Large intestine (tissue), 3 donors: ENCODE data around the gene NR2F2. TPM values are rescaled to one million over a fixed set of nuclear protein-coding genes. Genes with fewer than 3 reads are reported as not detected.
A peak's percentile ranks its signal among the peaks of the same experiment; 100 is the strongest.

Source experiments
- DNase-seq, 2 donors: peaks; one replicate each; pipeline versions ENCODE4 v3.0.0 to v3.0.0-alpha.2; 2013
- H3K27ac ChIP-seq: one replicate; pipeline ENCODE4 v1.5.1; 2013; ENCODE audit warnings: low read length
- H3K27me3 ChIP-seq: 2 replicates; pipeline ENCODE4 v1.6.1; 2013; ENCODE audit warnings: low read length; ENCODE audit not compliant: control insufficient read depth, insufficient read depth
- H3K36me3 ChIP-seq: 2 replicates; pipeline ENCODE4 v1.6.1; 2013; ENCODE audit warnings: low read length; ENCODE audit not compliant: control insufficient read depth, insufficient read depth
- H3K4me1 ChIP-seq: one replicate; pipeline ENCODE4 v1.6.1; 2013; ENCODE audit warnings: low read length; ENCODE audit not compliant: control insufficient read depth, insufficient read depth
- H3K4me3 ChIP-seq: one replicate; pipeline ENCODE4 v1.5.1; 2013; ENCODE audit warnings: low read length
- H3K9me3 ChIP-seq: one replicate; pipeline ENCODE4 v1.6.1; 2013; ENCODE audit warnings: mild to moderate bottlenecking, low read depth, low read length, moderate library complexity; ENCODE audit not compliant: control insufficient read depth
- WGBS: methylation state at CpG from one replicate; pipeline ENCODE4 v1.1.5; 2013; ENCODE audit warnings: low lambda C conversion rate; ENCODE audit not compliant: insufficient coverage; 5-methylcytosine and 5-hydroxymethylcytosine counted together
- polyA plus RNA-seq: library from polyadenylated mRNA; unstranded; fragments of 120-200 nt; gene quantifications from one replicate; pipeline ENCODE4 v1.2.1, GENCODE V29; 2013

Gene NR2F2
- polyA plus RNA-seq, 1 donor, result 27.7 TPM

DNA sequence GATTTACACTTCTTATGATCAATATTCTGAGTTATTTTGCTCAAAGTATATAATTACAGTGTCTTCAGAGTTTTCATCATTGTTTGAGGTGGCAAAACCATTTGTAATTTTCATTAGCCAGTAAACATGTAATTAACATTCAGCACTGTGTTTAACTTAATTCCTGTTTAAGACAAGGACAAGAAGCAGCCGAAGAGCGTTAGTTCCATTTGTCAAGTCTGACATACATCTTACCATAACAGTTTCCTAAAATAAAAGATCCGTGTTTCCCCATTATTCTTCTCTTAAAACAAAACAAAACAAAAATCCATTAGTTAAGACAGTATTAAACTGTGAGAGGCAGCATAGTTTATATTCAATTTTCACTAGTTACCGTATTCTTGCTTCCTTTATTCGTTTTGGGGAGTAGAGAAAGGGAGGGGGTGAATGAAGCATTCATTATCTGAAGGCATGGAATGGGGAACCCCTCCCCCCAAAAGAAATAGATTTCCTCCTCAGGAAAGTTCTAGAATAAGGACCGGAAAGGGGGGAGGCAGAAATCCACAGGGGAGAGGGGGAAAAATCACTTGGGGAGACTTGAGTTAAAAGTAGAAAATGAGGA is 5.5 kb upstream of the NR2F2 start:
- Histone ChIP-seq H3K4me3 (no peak overlapping the region), H3K9me3 (peaks cover 7% of the 10 kb centered on the region), H3K36me3 (no peaks in the 10 kb centered on the region), H3K4me1 (peaks cover 6% of the 10 kb centered on the region), H3K27ac (no peak overlapping the region), H3K27me3 (peaks cover 71% of the 10 kb centered on the region)
- no peak for DNase-seq
- 100% methylated on average over 1 of the region's 6 CpGs for WGBS

DNA sequence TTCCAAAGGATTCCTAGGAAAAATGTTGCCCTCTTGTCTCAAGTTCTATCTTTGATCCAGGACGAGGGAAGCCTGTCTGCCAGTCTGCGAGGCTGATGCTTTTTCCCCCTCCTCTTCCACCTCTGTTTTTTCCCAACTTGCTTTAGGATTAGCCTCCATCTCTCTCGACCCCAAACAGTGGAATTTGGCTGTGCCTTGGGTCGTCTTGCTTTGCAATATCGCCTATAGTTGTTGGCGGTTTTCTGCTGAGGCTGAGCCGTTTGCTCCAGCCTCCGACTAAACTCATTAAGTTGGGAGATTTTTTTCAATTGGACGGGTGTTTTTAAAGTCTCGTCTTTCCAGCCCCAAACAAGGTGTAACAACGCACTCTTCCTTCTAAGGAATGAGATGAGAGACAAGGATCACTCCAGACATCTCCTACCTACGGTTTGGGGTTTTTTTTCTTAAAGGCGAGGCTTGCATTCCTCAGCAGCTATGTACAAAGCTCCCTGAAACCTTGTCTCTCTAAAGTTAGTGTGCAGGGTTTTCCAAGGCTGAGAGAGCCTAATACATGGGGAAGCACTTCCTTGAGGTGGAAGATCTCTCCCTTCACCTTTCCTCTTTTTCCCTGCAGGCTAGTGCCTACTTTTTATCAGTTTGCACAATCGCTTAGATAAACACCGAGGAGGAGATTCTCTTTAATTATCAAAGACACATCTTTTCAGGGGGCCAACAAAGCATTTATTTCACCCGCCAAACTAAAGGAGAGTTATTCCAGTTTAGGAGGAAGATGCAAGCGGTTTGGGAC is 4.8 kb upstream of the NR2F2 start:
- Histone ChIP-seq H3K36me3 (no peaks in the 10 kb centered on the region), H3K4me1 (peaks cover 6% of the 10 kb centered on the region), H3K27ac (peak overlapping the region; percentile 43), H3K27me3 (peaks cover 65% of the 10 kb centered on the region), H3K4me3 (peak overlapping the region; percentile 63), H3K9me3 (peaks cover 7% of the 10 kb centered on the region)
- WGBS, result 7% methylated on average over 5 of the region's 17 CpGs
- peak in 1 of 2 donors; percentile 31 for DNase-seq

DNA sequence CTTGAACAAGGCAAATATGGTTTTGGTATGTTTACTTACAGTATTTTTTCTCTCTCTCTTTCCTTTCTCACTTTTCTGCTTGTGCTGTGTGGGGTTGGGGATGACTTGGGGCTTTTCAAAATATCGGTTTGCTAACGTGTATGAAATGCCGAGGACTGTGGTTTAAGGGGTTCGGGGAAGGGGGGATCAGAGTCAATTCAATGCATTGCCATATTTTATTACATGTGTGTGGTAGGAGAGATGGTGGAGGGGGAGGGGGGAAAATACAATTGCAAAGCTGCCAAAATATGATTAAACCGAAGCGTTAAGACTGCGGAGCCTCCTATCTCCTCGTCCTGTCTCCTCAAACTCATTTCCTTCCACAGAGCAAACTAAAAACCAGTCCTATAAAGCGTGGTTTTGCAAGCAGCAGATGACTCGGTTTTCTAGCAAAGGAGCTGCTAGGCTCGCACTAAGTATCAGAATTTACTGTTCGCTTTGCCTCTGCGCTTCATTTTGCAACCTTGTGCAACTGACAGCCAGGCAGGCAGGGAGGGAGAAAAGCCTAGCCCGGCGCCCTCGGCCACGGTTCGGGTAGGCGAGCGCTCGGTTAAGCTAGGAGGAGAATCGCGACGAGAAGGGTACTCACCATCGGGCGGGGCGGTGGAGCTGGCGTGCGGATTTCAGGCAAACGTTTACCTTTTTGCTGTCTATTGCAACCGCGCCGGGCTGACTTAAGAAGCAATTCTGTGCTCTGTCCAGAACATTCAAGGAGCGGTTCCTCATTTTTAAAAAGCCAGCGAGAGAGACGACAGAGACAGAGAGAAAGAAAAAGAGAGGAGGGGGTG is 4.0 kb upstream of the NR2F2 start:
- 0% methylated on average over 2 of the region's 36 CpGs for WGBS
- Histone ChIP-seq H3K4me3 (peak overlapping the region; percentile 63), H3K27me3 (peaks cover 57% of the 10 kb centered on the region), H3K36me3 (no peaks in the 10 kb centered on the region), H3K4me1 (peaks cover 3% of the 10 kb centered on the region), H3K9me3 (peaks cover 7% of the 10 kb centered on the region), H3K27ac (peak overlapping the region; percentile 43)
- DNase-seq, result peak in 1 of 2 donors; percentile 62

DNA sequence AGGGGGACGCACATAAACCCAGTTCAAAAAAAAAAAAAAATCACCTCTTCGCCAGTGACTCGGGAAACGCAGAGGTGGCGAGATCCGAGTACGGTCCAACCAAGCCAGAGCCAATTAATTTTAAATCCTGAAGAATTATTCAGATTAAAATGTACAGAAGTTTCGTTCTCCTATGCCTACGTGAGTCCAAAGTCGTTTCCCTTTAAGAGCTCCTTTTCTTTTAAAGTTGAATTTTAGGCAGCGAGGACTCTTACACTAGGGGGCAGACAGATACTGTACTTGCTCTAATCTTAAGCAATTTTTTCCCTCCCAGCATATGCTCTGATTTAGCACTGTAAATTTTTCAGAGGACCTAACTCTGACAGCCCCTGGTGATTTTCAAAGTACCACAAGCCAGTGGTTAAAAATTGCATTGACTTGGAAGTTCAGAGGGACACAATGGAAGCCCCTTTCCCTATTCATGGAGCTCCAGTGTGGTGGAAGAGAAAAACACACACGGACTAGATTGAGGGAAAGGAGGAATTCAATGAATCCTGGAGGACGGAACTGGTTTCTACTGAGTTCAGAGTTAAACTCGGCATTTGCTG is 3.3 kb upstream of the NR2F2 start:
- Histone ChIP-seq H3K9me3 (peaks cover 7% of the 10 kb centered on the region), H3K27me3 (peaks cover 50% of the 10 kb centered on the region), H3K4me3 (peak overlapping the region; percentile 63), H3K27ac (peak overlapping the region; percentile 43), H3K36me3 (no peaks in the 10 kb centered on the region), H3K4me1 (peaks cover 2% of the 10 kb centered on the region)
- DNase-seq, result peak; percentile 65 to 79
- WGBS, result 40% methylated on average over 2 of the region's 14 CpGs

DNA sequence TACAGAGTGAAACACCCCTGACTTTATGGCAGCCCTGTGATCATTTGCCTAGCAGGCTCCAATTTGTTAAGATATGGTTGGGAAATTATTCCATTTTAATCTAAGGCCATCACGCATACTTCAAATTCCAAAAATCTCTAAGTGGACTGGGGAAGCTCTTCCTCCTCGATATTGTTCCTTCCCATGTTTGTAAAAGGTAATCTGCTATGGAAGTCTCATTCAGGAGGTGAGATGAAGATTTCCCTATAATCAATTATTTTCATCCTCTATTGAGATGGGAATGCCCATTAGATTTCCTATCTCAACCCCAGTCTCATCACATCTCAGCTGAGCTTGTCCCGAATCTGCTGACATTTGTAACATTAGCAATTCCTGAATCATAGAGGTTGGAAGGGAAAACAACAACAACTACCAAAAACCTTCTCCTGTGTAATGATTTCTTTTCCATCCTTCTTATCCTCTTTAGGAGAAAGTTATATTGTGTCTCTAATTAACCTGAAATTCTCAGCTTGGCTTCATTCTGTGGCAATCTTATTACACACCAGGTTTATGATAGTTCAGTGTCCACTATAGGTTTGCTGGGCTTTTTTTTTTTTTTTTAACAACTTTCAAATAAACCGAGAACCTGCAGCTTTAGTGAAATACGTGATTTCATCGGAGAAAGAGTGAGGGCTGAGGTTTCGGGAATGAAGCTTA is 2.2 kb upstream of the NR2F2 start:
- Histone ChIP-seq H3K4me3 (no peak overlapping the region), H3K27ac (no peak overlapping the region), H3K4me1 (peaks cover 2% of the 10 kb centered on the region), H3K9me3 (peaks cover 2% of the 10 kb centered on the region), H3K27me3 (peaks cover 39% of the 10 kb centered on the region), H3K36me3 (no peaks in the 10 kb centered on the region)
- 78% methylated on average over 2 of the region's 7 CpGs for WGBS
- DNase-seq, result no peak

DNA sequence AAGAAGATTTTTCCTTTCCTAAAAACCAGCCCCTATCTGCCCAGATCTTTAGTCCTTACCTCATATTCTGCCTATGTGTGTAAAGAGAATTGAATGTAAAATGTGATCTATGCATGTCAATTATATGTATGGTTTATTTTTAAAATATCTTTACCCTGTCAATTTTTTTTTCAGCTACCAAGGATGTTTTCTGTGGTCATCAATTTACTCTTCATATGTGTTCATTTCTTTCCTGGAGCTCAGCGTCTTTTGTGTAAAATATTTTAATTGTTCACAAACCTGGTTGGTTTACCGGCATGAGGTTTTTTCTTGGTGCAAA is 1.7 kb upstream of the NR2F2 start:
- H3K9me3 ChIP-seq, result peaks cover 7% of the 10 kb centered on the region
- peaks cover under 1% of the 10 kb centered on the region for H3K36me3 ChIP-seq
- WGBS, result no CpG with 5 or more reads among the region's 2 CpGs
- peaks cover 34% of the 10 kb centered on the region for H3K27me3 ChIP-seq
- no peak for DNase-seq
- H3K27ac ChIP-seq, result no peak overlapping the region
- H3K4me1 ChIP-seq, result peaks cover 4% of the 10 kb centered on the region
- no peak overlapping the region for H3K4me3 ChIP-seq

DNA sequence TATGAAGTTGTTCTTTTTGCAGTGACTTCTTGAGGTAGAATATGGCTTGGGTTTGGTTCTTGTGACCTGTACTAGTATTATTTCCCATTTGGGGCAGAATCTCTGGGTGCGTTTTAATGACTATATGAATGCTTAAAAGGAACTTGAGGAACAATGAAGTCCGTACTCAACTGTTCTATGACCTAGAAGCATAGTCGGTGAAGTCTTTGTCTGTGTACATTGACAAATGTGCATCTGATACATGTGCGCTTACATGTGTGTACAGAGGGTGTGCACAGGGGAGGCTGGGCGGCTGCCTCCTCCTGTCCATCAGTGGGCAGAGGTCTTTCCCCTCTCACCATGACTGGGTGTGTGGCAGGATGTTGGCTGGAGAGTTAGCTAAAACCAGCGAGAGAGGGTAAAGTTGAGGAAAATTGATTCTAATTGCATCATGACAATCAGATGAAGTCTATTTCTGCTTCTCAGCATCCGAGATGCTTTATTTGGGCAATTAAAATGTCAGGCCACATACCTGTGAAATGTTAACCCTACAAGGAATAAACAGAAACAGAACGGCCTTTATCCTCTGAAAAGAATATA is 1.0 kb upstream of the NR2F2 start:
- Histone ChIP-seq H3K27ac (no peak overlapping the region), H3K27me3 (peaks cover 28% of the 10 kb centered on the region), H3K4me3 (peak overlapping the region; percentile 66), H3K36me3 (peaks cover 7% of the 10 kb centered on the region), H3K9me3 (peaks cover 13% of the 10 kb centered on the region), H3K4me1 (peaks cover 10% of the 10 kb centered on the region)
- WGBS, result no CpG with 5 or more reads among the region's 8 CpGs
- no peak for DNase-seq

DNA sequence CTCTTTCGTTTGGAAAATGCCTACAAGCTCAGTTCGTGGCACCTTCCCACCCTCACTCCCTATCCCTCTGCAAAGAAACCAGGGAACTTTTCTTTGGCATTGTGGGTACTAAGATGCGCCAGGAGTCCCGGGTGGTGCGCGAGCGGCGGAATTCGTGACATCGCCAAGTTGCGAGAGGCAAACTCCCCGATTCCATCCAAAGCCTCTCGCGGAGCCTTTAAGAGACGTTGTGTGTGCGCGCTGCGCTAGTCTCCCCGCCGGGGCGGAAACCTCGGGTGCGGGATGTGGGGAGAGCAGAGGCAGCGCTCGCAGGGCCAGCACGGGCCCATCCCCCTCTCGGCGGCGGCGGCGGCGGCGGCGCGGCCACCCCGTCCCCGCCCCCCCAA is 443 bp upstream of the NR2F2 start:
- Histone ChIP-seq H3K9me3 (peaks cover 13% of the 10 kb centered on the region), H3K27ac (peak overlapping the region; percentile 60), H3K4me1 (peaks cover 16% of the 10 kb centered on the region), H3K36me3 (peaks cover 13% of the 10 kb centered on the region), H3K4me3 (peak overlapping the region; percentile 66), H3K27me3 (peaks cover 23% of the 10 kb centered on the region)
- WGBS, result no CpG with 5 or more reads among the region's 37 CpGs
- DNase-seq, result no peak

DNA sequence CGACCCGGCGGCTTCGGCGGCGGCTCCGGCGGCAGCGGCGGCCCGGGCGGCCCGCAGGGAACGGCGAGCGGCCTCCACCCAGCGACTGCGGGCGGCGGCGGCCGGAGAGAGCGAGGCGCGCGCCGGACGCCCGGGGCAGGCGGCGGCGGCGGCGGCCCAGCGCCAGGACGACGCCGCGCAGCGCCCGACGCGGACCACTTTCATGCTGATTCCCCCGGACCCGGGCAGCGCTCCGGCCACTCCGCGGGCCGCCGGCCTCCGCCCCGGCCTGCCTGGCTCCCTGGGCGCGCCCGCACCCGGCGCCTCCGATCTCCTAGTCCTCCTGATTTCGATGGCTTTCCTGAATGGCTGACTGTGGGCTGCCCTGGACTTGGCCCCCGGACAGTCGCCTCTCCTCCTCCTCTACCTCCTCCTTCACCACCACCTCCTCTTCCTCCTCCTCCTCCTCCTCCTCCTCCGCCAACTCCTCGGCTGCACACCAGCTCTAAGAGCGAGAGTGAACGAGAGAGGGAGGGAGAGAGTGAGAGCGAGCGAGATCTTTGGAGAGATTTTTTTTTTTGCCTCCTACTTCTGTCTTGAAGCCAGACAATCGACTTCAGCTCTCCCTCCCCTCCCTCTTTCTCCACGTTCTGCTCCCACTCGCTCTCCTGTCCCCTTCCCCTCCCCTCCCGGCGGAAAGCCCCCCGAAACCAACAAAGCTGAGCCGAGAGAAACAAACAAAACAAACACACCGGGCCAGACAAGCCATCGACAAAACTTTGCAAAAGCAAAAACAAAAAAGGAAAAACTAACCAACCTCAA is 844 bp downstream of the NR2F2 start:
- peak in 1 of 2 donors; percentile 73 for DNase-seq
- H3K27me3 ChIP-seq, result peaks cover 10% of the 10 kb centered on the region
- H3K36me3 ChIP-seq, result peaks cover 24% of the 10 kb centered on the region
- no CpG with 5 or more reads among the region's 77 CpGs for WGBS
- peak overlapping the region; percentile 70 for H3K27ac ChIP-seq
- H3K9me3 ChIP-seq, result peaks cover 13% of the 10 kb centered on the region
- peak overlapping the region; percentile 69 for H3K4me3 ChIP-seq
- peaks cover 16% of the 10 kb centered on the region for H3K4me1 ChIP-seq
